HG02981 (cell line): ENCODE data around the gene BSG.

ENCODE experiments used
- ATAC-seq: cut with Tn5 transposase; IDR thresholded peaks from one replicate; pipeline ENCODE4 v1.9.1; 2021; ENCODE audit warnings: mild to moderate bottlenecking, moderate library complexity; ENCODE audit not compliant: unreplicated experiment

Gene BSG

DNA sequence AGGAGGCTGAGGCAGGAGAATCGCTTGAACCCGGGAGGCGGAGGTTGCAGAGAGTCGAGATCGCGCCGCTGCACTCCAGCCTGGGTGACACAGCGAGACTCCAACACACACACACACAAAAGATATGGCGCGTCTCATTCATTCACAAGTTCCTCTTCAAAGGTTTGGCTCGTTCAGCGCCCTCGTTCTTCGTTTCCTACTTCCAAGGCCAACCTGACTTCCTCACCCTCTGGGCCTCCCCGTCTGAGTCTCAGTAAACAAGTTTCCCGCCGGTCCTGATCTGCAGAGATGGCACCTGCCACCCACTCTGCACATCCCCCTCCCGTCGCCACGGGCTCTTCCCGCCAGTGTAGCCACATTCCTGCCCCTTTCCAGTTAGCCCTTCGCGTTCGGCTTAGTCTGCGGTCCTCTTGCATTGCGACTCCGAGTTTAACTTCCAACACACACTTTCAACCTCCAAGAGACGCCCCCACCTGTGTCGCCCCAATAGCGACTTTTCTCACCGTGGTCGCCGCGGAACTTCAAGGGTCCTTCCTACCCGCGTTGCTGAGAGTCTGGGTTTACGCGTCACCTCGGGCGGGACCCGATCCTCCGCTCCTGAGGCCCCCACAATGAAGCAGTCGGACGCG lies 1.3 kb upstream of the BSG start:
- ATAC-seq, result no peak

DNA sequence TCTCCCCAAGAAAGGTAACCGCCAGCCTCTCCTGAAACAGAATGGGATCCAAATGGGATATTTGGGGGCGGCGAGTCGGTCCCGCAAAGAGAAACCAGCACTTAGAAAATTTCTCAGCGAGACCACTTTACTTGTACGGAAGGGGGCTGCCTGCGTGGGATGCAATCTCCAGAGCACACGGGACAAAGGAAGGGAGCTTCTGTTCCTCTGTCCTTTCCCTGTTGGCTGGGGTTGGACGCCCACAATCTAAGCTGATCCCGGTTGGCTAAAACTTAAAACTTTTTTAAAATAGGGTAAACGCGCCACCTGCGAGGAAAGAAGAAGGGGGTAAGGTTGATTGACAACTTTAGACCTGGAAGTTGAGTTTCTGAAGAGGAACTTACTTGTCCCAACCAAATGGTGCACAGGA lies 826 bp upstream of the BSG start:
- ATAC-seq, result no peak

DNA sequence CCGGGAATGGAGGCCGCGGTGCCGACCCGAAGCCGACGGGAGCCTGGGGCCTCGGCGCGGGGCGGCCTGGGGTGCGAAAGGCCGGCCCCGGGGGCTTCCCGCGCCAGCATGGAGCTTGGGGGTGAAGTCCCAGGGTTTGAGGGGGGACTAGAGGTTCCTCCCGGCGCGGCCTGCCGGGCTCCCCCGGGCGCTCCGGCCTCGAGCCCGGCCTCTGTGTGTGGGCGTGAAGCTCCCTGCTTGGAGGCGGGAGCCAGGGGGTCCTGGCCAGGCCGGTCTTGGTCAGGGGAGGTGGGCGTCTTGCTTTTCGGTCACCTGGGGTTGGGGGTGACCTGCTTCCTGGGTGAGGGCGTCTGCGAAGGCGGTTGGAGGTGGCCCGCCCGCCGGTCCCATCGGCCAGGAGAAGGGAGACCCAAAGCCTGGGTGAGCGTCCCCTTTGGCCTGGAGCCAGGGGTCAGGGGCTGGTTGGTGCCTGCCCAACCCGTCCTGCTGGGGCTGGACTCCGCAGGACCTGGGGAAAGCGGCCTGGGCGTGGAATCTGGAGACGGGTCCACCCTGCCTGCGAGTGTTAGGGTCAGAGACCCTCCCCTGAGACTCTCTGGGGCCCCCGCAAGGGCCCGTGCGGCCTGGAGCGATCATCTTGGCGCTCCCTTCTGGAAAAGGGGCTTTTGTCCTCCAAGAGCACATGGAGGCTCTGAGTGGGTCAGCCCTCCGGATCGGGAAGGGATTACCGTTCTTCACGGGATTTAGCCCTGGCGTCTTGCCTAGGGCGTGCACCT lies 535 bp downstream of the BSG start:
- no peak for ATAC-seq

DNA sequence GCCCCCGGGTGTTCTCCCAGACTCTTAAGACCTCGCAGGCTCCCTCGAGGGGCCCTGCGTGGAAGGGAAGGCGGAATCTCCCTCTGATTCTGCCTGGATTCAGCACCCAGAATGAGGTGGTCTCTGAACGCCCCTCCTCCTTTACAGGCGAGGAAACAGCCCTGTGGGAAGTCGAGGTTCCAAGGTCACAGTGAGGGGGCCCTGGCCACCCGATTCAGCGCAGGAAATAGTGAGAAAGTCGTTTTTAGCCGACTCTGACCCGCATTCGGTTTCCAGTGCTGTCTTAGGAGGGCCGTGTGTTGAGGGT lies 1.1 kb downstream of the BSG start:
- no peak for ATAC-seq

DNA sequence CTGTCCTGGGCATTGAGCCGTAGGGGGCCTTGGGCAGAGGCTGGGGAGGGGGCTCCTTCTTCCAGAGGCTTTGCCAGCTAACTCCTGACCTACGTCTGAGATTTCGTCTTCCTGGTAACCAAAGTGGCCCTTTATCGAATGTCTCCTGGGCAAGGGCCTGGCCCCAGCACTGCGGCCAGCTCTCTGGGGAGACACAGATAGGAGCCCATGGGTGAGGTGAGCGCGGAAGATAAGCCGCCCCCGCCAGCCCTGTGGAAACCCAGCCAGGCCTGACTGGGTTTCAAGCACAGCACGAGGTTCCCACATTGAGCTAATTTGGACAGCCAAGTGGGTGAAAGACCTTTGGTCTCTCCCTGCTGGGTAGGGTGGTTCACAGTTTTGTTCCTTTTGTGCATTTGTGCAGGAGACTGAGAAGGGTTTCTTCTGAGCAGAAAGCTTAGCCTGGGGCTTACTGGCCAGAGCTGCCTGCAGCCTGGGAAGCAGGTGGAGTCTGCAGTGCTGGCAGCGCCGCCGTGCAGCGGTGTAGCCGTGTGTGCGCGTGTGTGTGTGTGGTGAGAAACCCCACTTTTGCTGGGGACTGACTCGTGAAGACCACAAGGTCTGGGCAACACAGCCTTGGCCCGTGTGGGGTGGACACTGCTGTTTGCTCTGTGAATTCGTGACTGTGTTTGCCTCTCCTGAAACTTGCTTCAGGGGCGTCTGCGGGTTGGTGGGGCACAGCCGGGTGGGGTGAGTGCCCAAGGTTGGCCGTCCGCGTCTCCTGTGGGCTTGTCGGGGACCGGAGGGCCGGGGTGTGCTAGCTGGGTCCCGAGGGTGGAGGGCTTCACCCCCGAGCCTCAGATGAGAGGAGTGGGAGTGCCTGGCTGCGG lies 2.5 kb downstream of the BSG start:
- ATAC-seq, result no peak

DNA sequence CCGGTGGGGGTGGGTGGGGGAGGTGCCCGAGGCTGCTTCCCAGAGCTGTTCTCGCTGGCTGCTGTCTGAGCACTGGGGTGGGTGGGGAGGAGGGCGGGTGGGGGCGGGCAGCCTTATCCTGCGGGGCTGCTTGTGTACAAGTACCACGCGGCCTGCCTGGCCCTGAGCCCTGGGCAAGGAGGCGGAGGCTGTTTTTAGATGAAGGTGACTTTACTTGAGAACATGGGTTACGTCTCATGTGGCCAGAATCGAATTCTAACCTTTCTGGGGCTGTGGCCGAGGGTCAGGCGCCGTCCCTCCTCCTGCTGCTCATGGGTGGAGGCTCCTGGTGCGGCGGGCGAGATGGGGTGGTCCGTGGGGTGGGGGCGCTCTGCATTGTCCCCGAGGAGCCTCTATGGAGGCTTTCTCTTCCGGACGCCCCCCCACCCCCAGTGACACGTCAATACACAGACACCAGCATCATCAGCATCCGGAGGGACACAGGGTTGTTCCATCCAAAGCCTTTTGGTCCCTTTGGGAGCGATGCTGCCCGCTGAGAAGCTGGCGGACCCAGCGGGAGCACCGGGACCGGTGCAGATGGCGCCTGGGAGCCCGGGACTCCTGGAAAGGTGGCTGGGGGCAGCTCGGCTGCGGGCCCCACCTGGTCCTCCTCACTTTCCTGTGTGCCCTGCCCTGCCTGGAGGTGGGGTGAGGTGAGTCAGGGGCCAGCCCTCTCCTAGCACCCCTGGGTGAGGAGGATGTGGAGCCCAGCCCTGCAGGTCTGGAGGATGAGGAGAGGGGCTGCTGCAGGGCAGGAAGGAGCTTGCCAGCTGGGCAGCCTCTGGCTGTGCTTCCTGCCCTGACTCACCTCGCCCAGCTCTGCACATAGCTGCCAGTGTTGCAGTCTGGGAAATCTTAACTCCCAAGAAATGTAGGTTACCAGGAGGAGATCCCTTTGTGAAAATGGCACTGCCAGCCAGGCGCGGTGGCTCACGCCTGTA lies 3.4 kb downstream of the BSG start:
- no peak for ATAC-seq

DNA sequence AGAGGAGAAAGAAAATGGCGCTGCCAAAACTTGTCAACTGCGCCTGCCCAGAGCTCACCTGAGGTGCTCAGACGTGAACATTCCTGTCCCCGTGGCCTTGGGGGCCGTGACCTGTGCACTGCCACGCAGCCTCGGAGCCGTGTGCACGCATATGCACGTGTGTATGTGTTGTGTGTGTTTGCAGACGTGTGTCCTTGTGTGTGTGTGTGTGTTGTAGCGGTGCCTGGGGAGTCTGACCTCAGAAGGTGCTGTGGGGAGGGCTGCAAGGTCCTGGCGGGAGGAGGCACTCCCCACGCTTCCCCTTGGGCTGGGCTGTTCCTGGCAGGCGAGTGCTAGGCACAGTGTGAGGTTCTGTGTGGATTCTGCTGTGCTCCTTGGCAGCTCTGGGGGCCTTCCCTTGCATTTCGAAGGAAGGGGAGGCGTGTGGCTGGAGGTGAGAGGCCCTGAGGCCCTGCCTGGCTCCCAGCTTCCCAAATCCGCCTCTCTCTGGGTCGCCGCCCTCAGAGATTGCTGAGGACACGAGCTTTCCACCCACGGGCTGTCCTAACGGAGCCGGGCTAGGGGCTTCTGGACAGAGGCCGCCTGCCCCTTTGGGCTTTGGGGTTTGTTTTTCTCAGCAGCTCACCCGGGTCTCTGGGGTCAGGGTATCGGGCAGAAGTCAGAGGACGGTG lies 4.5 kb downstream of the BSG start:
- ATAC-seq, result no peak

DNA sequence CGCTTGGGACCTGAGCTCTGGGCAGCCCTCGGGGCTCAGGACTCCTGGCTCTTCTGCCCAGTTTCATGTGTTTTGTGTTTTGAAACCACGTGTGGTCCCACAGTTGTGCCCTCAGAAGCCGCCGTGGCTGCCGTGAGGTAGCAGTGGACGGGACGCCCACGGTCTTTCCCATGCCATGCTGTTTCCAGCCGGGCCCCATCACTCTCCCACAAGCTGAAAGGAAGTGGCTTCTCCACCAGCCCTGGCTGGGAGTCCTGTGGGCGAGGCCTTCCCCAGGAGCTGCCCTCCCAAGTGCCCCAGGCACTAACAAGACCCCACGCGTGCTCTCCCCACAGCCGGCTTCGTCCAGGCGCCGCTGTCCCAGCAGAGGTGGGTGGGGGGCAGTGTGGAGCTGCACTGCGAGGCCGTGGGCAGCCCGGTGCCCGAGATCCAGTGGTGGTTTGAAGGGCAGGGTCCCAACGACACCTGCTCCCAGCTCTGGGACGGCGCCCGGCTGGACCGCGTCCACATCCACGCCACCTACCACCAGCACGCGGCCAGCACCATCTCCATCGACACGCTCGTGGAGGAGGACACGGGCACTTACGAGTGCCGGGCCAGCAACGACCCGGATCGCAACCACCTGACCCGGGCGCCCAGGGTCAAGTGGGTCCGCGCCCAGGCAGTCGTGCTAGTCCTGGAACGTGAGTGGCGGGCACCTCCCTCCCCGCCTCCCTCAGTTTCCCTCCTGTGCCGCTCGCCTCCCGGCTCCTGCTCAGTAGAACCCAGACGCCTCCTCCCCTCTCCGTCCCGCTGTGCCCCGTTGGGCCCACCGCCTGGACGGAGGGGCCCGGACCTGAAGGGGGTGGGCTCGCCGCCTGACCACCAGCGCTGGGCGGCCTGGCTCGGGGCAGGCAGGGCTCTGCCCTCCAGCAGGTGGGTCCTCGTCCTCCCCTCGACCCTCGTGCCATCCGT lies 5.3 kb downstream of the BSG start:
- no peak for ATAC-seq

DNA sequence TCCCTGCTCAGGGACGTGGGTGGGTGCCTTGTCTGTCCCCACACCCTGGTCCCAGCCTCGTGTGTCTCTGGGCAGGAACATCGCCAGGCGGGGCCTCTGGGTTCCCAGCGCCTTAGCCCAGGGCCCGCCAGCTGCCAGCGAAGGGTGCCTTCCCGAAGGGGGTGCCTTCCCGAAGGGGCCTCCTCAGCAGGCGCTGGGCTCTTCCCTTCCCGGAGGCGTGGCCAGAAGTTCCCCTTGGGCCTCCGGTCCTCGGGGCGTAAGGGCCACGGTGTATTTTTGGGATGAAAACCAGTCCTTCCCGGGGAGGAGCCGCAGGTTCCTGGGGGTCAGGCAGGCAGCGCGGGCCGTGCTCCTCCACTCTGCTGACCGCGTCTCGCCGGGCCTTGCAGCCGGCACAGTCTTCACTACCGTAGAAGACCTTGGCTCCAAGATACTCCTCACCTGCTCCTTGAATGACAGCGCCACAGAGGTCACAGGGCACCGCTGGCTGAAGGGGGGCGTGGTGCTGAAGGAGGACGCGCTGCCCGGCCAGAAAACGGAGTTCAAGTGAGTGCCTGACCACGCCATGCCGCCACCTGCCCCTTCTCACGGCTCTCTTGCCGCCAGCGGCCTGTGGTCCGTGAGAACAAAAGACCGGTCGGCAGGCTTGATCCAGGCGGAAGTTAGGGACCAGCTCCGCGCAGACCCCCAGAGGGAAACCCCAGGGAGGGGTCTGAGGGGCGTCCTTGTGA lies 6.9 kb downstream of the BSG start:
- ATAC-seq, result no peak

DNA sequence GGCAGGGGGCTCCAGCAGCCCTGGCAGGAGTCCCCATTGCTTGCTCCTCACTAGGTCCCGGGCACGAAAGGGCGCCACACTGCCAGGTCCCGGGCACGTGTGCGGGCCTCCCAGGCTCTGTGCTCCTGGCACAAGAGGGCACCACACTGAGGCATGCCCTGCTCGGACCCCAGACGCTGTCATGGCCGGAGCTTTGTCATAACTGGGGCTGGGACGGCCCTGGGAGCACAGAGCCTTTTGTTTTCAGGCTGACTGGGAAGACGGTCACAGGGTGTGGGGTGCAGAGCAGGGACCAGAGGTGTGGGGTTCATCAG lies 7.4 kb downstream of the BSG start:
- no peak for ATAC-seq

DNA sequence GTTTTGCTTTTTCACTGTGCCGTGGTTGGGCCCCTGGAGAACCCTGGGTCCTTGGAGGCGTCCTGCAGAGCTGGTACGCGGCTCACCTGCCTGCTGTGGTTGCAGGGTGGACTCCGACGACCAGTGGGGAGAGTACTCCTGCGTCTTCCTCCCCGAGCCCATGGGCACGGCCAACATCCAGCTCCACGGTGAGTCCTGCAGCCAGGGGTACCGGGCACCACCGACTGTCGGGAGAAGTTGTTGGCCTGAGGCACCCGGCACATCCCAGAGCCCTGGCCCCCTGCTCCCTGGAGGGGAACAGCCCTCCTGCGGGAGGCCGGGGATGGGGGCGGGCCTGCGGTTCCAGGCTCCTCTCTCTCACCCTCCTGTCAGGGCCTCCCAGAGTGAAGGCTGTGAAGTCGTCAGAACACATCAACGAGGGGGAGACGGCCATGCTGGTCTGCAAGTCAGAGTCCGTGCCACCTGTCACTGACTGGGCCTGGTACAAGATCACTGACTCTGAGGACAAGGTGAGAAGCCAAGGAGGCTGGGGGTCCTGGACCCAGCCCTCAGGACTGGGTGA lies 8.0 kb downstream of the BSG start:
- no peak for ATAC-seq

DNA sequence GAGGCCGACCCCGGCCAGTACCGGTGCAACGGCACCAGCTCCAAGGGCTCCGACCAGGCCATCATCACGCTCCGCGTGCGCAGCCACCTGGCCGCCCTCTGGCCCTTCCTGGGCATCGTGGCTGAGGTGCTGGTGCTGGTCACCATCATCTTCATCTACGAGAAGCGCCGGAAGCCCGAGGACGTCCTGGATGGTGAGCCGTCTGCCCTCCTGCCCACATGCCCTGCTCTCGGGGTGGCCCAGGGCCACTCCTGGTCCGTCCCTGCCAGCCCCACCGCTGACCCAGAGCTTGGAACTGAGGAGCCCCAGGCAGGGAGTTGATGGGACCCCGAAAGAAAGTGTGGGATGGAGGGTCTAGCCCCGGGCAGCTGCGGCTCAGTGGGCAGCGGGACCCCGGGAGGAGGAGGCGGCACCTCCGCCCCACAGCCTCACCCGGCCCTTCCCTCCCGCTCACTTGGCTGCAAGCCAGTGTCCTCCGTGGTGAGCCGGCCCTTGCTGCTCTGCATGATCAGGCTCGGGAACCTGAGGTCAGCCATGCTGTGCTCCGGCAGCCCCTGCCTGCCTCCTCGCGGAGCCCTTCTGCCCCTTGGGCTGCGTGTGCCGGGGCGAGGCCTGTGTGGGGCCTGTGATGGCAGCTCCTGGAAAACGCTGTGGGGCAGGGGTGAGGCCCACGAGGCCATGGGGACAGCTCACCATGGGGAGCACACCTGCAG lies 9.2 kb downstream of the BSG start:
- ATAC-seq, result no peak

DNA sequence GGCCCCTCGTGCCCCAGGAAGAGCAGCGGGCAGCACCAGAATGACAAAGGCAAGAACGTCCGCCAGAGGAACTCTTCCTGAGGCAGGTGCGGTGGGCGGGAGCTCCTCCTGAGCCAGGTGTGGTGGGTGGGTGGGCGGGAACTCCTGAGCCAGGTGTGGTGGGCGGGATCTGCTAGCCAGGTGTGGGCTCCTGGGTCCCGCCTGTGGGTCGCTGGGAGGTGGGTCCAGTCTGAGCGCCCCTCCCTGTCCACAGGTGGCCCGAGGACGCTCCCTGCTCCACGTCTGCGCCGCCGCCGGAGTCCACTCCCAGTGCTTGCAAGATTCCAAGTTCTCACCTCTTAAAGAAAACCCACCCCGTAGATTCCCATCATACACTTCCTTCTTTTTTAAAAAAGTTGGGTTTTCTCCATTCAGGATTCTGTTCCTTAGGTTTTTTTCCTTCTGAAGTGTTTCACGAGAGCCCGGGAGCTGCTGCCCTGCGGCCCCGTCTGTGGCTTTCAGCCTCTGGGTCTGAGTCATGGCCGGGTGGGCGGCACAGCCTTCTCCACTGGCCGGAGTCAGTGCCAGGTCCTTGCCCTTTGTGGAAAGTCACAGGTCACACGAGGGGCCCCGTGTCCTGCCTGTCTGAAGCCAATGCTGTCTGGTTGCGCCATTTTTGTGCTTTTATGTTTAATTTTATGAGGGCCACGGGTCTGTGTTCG lies 10.3 kb downstream of the BSG start:
- no peak for ATAC-seq

DNA sequence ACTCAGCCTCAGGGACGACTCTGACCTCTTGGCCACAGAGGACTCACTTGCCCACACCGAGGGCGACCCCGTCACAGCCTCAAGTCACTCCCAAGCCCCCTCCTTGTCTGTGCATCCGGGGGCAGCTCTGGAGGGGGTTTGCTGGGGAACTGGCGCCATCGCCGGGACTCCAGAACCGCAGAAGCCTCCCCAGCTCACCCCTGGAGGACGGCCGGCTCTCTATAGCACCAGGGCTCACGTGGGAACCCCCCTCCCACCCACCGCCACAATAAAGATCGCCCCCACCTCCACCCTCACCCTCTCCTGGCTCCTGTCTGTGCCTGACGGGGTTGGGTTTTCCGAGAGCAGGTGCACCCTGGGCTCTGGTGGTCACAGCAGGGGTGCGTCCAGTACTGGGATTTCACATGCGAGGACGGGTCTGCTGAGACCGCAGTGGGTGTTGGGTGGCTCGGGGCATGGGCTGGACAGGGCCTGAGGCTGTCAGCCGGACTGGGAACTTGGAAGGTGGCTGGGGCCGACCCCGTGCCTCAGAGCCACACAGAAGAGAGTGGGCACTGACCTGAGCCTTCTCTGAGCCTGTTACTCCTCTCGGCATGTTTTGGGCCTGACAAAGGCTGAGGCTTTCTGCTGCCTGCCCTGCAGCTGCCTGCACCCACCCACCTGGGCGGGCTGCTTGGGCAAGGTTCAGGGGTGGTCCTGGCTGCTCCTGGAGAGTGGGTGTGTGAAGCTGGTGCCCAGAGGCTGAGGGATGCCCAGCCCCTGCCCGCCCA lies 11.0 kb downstream of the BSG start:
- no peak for ATAC-seq

DNA sequence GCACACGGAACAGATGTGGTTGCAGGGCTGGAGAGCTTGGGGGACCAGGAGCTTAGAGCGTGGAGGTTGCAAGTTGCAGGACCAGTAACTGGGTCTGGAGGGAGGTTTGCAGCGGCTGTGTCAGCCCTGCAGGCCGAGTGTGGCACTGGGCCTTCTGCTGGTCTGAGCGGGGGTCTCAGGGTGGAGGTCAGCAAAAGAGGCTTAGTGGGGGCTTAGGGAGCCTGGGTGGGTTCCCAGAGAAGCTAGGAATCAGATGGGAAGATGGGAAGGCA lies 11.5 kb downstream of the BSG start:
- no peak for ATAC-seq

DNA sequence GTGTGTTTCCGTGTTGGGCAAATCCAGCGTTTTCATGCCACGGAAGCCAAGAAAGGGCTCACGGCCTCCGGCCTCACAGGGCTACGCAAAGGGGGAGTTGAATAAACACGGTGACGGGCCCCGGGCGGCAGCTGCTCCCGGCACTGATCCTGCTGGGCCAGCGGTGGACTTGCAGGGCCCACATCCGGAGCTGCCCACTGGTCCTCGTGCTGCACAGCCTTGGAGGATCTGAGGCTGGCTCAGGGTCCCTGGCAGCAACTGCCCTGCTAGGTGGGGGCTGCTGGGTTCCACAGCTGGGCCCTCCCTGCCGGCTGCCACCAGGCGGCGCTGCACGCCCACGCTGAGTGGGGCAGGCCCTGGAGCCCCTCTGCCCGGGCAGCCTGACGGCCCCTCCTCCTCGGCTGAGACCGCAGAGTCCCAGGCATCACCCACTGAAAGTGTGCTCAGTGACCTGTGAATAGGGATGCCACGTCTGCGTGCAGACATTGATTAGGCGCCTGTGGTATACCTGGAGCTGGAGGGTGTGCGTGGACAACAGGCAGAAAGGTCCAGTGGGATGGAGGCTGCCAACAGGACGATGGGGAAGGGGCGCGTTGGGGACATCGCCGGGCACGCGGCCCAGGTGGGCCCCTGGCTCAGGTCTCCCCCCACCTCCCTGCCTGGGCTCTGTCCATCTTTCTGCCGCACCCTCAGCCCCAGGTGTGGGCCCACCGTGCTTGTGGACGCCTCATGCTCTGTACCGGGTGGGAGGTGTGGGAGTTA lies 12.0 kb downstream of the BSG start:
- ATAC-seq, result no peak
